Measurements from ENCODE around the gene SLC1A3.

SLC1A3 gene

DNA sequence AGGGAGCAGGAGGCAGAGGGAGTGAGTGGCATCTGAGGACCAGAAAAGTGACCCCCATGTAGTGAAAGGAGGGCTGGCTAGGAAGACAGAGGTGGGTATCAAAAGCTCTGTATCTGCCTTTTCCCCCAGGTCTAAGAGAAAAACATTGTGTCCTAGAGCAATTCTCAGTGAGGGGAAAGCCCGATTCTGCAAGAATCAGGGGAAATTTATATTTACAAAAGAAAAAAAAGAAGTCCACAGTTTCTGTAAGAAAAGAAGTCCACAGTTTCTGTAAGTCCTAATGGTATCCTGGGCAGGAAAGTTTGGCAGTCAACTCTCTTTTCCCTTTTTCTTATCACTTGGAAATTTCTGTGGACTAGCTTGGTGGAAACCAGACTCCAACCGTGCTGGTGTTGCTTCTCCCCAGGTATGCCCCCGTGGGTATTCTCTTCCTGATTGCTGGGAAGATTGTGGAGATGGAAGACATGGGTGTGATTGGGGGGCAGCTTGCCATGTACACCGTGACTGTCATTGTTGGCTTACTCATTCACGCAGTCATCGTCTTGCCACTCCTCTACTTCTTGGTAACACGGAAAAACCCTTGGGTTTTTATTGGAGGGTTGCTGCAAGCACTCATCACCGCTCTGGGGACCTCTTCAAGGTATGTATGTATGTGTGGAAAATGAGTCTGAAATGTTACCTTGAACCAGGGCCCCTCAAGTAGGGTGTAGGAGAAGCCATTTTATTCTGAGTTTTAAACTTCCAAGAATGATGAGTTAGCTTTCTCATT, 73.0 kb downstream of the SLC1A3 start:
- no peak for DNase-seq
- no peaks in the 10 kb centered on the region for H3K27me3 ChIP-seq (replicated peaks)
- H3K36me3 ChIP-seq (replicated peaks), result no peaks in the 10 kb centered on the region
- no peak overlapping the region for H3K4me3 ChIP-seq (ENCODE audit: low read depth, low read length)
- TF ChIP-seq, protein P1, sequence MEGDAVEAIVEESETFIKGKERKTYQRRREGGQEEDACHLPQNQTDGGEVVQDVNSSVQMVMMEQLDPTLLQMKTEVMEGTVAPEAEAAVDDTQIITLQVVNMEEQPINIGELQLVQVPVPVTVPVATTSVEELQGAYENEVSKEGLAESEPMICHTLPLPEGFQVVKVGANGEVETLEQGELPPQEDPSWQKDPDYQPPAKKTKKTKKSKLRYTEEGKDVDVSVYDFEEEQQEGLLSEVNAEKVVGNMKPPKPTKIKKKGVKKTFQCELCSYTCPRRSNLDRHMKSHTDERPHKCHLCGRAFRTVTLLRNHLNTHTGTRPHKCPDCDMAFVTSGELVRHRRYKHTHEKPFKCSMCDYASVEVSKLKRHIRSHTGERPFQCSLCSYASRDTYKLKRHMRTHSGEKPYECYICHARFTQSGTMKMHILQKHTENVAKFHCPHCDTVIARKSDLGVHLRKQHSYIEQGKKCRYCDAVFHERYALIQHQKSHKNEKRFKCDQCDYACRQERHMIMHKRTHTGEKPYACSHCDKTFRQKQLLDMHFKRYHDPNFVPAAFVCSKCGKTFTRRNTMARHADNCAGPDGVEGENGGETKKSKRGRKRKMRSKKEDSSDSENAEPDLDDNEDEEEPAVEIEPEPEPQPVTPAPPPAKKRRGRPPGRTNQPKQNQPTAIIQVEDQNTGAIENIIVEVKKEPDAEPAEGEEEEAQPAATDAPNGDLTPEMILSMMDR (IDR thresholded peaks at IDR 0.05; ENCODE audit: low read depth, low read length, missing control alignments), result no peak
- in situ Hi-C loops (cut with HindIII; ENCODE audit: low pct_ligation_motif_present, low sequenced_read_pairs), result no loop called here
- H3K27ac ChIP-seq, result no peak overlapping the region

DNA sequence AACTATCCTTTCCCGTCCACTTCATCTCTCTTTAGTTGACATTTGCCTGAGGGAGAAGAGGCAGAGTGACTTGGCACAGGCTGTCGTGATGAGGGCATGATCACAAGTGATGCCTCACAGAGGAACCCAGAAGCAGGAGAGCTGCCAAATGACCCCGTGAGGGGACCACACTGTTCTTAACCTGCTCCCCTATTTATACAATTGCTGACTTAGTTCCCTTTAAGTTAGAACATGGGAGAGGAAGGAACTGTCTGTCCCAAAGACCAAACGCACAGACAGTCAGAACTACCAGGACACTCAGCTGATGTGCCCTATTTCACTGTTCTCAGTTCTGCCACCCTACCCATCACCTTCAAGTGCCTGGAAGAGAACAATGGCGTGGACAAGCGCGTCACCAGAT, 73.7 kb downstream of the SLC1A3 start:
- in situ Hi-C loops (cut with HindIII; ENCODE audit: low pct_ligation_motif_present, low sequenced_read_pairs), result no loop called here
- no peak overlapping the region for H3K27ac ChIP-seq
- TF ChIP-seq, protein P1 (IDR thresholded peaks at IDR 0.05; ENCODE audit: low read depth, low read length, missing control alignments), result no peak
- no peaks in the 10 kb centered on the region for H3K36me3 ChIP-seq (replicated peaks)
- DNase-seq, result no peak
- H3K27me3 ChIP-seq (replicated peaks), result no peaks in the 10 kb centered on the region
- H3K4me3 ChIP-seq (ENCODE audit: low read depth, low read length), result no peak overlapping the region

DNA sequence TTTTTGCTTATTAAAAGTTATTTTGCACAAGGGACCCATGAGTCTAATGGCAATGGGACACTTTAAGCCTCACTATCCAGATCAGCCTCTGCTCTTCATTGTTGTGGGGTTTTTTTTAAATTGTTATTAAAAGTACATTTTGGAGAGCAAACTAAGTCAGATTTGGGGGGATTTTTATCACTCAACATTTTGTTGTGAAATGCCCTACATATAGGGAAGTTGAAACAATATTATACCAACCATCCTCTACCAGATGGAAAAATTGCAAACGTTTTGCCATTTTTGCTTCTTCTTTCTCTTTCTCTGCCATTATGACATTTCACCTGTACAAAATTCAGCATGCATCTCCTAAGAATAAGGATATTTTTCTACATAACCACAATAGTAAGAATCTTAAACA, 75.3 kb downstream of the SLC1A3 start:
- in situ Hi-C loops (cut with HindIII; ENCODE audit: low pct_ligation_motif_present, low sequenced_read_pairs), result no loop called here
- Histone ChIP-seq H3K27ac (no peak overlapping the region), H3K4me3 (ENCODE audit: low read depth, low read length) (no peak overlapping the region)

GRCh38 chr5:36682499-36682898, 76.1 kb downstream of the SLC1A3 start:
- no peak overlapping the region for H3K27ac ChIP-seq
- TF ChIP-seq, protein P1 (IDR thresholded peaks at IDR 0.05; ENCODE audit: low read depth, low read length, missing control alignments), result no peak
- H3K4me3 ChIP-seq (ENCODE audit: low read depth, low read length), result no peak overlapping the region
- no peak for DNase-seq
- H3K27me3 ChIP-seq (replicated peaks), result no peaks in the 10 kb centered on the region
- H3K36me3 ChIP-seq (replicated peaks), result no peaks in the 10 kb centered on the region
- in situ Hi-C loops (cut with HindIII; ENCODE audit: low pct_ligation_motif_present, low sequenced_read_pairs), result no loop called here

More for the DNA sequence above, 75.3 kb downstream of the SLC1A3 start:
- H3K27me3 ChIP-seq (replicated peaks), result no peaks in the 10 kb centered on the region
- no peak for DNase-seq
- TF ChIP-seq, protein P1 (IDR thresholded peaks at IDR 0.05; ENCODE audit: low read depth, low read length, missing control alignments), result no peak
- no peaks in the 10 kb centered on the region for H3K36me3 ChIP-seq (replicated peaks)

DNA sequence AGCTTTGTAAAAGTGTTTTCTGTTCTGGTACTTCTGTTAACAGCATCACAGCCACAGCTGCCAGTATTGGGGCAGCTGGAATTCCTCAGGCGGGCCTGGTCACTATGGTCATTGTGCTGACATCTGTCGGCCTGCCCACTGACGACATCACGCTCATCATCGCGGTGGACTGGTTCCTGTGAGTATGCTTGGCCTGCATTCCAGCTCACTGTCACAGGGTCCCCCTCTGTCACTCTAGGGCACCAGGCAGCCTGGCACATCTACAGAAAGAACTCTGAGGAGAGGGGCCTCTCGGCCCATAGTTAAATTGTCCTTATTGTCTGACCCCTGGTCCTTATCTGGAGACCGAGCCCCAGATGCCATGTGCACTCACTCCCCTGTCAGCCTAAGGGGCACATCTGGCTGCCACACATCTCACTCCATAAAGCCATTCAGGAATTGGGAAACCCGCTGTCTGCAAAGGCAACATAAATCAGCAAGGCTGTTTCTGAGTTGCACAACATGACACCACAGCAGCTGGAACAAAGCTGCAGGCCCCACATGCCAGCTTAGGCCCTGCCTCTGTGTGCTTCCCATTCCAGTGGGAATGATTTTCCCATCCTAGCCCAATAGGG, 77.5 kb downstream of the SLC1A3 start:
- in situ Hi-C loops (cut with HindIII; ENCODE audit: low pct_ligation_motif_present, low sequenced_read_pairs), result no loop called here
- no peaks in the 10 kb centered on the region for H3K36me3 ChIP-seq (replicated peaks)
- H3K27me3 ChIP-seq (replicated peaks), result no peaks in the 10 kb centered on the region
- H3K4me3 ChIP-seq (ENCODE audit: low read depth, low read length), result no peak overlapping the region
- H3K27ac ChIP-seq, result no peak overlapping the region
- TF ChIP-seq, protein P1 (IDR thresholded peaks at IDR 0.05; ENCODE audit: low read depth, low read length, missing control alignments), result no peak
- DNase-seq, result no peak

Measured in brain microvascular endothelial cell (primary cell).